GM10248 (cell line): Measurements from ENCODE around the gene EML3.

Experiments
- CTCF ChIA-PET: fragments of 300-600 bp; sonication (Branson Sonifier 250); formaldehyde crosslinking; extraction: SDS; loops from one replicate; lab custom pipeline; 2021; ENCODE audit warnings: antibody characterized with exemption; lab: Yijun Ruan, JAX
- POLR2A ChIA-PET: fragments of 350-650 bp; sonication (Branson Sonifier 250); formaldehyde crosslinking; extraction: SDS; loops from one replicate; lab custom pipeline; 2020; ENCODE audit warnings: antibody characterized with exemption; lab: Yijun Ruan, JAX
- DNase-seq: peaks from one replicate; pipeline ENCODE4 v3.0.0; 2012; ENCODE audit errors: extremely low spot score
- TF ChIP-seq, protein P1 (sequence below): IDR thresholded peaks from 2 replicates; pipeline ENCODE4 v1.5.1; 2012; ENCODE audit warnings: mild to moderate bottlenecking, low read depth; ENCODE audit errors: extremely low read depth, missing control alignments, control extremely low read depth

EML3 gene

DNA sequence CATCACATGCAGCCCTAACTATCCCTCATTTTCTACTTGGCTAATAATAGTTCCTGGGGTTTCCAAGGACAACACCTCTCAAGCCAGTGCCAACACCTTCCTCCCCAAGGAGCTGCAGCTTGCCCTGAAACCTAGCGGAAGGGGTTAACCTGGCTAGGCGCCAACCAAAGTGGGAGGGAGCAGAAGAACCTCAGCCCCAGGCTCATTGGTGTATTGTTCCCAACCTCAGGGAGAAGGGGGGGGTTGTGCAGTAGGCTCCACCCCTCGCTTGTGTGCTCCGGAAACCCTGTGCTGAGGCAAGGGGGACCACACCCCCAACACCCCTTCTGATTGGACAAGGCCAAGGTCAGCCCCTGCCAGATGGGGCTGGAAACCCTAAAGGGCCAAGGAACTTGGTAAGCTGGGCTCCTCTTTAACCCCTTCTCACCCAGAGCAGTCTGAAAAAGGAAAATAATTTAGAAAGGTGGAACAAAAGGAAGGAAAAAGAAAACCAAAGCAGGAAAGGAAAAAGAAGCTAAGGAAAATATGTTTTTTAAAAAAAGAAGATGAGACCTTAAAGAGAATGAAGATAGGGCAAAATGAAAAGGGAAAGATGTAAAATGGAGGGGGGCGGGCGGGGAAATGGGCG lies 13.4 kb downstream of the EML3 start:
- ChIA-PET CTCF (interaction anchor here (1.5 to 2.5 kb wide), 2 partner anchors 12 to 15 kb away, joined by 4 to 12 read pairs; partner anchors contain the start of gene EML3), POLR2A (interaction anchor here (0.8 to 3.1 kb wide), 4 partner anchors 7 to 66 kb away, joined by 3 to 64 read pairs (median 5); partner anchors contain the start of genes C11orf98, CSKMT and TUT1)
- TF ChIP-seq, protein P1, sequence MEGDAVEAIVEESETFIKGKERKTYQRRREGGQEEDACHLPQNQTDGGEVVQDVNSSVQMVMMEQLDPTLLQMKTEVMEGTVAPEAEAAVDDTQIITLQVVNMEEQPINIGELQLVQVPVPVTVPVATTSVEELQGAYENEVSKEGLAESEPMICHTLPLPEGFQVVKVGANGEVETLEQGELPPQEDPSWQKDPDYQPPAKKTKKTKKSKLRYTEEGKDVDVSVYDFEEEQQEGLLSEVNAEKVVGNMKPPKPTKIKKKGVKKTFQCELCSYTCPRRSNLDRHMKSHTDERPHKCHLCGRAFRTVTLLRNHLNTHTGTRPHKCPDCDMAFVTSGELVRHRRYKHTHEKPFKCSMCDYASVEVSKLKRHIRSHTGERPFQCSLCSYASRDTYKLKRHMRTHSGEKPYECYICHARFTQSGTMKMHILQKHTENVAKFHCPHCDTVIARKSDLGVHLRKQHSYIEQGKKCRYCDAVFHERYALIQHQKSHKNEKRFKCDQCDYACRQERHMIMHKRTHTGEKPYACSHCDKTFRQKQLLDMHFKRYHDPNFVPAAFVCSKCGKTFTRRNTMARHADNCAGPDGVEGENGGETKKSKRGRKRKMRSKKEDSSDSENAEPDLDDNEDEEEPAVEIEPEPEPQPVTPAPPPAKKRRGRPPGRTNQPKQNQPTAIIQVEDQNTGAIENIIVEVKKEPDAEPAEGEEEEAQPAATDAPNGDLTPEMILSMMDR, result no peak

GRCh38 chr11:62595124-62595523 lies 17.5 kb downstream of the EML3 start:
- ChIA-PET POLR2A (no interaction called here), CTCF (interaction anchor here (1.4 to 2.6 kb wide), 2 partner anchors 16 to 99 kb away, joined by 5 to 7 read pairs; no protein-coding TSS in a partner anchor)
- TF ChIP-seq, protein P1, result no peak
- no peak for DNase-seq

More for the DNA sequence above, 13.4 kb downstream of the EML3 start:
- peak; percentile 93 for DNase-seq

DNA sequence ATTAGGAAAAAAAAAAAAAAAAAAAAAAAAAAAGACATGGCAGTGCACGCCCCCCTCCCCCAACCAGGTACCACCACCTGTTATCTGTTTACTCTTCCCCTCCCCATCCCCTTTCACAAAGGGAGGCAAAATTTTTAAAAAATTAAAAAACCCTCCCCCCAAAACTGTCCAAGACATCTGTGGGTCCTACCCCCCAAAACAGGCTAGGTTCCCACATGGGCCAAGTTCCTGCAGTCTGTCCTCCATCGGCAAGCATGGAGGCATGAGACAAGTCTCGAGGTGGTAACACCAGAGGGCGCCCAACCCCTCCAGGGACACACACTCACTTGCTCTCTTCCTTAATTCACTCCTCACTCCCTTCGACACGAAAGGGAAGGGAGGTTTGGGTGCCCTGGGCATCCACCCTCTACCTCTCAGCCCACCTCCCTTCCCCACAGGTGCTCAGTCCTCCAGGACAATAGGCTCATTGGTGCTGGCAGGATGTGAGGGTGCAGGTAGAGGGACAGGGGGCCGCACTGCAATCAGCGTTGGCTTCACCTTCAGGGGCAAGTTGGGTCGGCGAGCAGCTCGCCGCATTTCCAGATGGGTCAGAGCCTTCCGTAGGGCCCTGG lies 19.0 kb downstream of the EML3 start:
- CTCF ChIA-PET, result interaction anchor here (0.9 to 4.1 kb wide), 13 partner anchors 7 to 177 kb away, joined by 3 to 50 read pairs (median 4); partner anchors contain the start of genes B3GAT3, EML3, LRRN4CL and MTA2
- TF ChIP-seq, protein P1, result peak; percentile 45
- DNase-seq, result peak; percentile 67
- POLR2A ChIA-PET, result interaction anchor here (0.7 to 3.9 kb wide), 7 partner anchors 7 to 134 kb away, joined by 3 to 87 read pairs (median 15); partner anchors contain the start of genes C11orf98, CSKMT, EEF1G and EML3

- TF ChIP-seq, protein P1, result no peak
- no peak for DNase-seq
- ChIA-PET POLR2A (interaction anchor here (0.5 to 3.9 kb wide), 13 partner anchors 8 to 195 kb away, joined by 3 to 87 read pairs (median 10); partner anchors contain the start of genes C11orf98, CSKMT, EEF1G and EML3), CTCF (interaction anchor here (1.0 to 4.1 kb wide), 17 partner anchors 8 to 193 kb away, joined by 3 to 50 read pairs (median 5); partner anchors contain the start of genes EML3, LRRN4CL, MTA2 and POLR2G)
Observed at GRCh38 chr11:62592989-62593421, 19.6 kb downstream of the EML3 start.

DNA sequence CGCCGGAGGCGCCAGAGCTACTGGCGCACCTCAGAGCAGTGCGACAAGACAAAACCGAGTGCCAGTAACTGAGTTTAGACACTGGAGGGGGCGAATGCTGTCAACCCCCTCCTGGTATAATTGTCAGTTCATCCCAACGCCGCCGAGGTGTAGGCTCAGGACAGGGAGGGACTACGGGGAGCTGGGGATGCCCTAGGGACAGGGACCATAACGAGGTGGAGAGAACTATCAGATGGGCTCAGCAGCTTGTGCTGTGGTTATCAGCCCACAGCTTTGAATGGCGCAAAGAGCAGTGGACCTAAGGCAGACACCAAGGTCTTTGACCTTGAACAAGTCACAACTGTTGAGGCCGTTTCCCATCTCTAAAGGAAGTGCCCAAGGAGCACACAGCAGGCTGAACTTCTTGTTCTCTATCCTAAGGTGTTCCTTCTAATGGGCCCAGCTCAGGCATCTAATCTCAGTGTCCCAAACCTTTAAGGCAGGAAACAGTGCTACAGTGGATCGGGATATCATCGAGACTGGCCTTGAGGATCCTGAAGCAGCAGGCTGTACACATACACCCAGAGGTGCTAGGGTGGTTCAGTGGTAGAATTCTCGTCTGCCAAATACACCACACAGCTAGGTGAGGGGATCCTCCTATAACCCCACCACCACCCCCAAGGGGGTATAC lies 20.3 kb downstream of the EML3 start:
- DNase-seq, result no peak
- POLR2A ChIA-PET, result interaction anchor here (0.5 to 3.9 kb wide), 38 partner anchors 8 to 292 kb away, joined by 3 to 87 read pairs (median 6); partner anchors contain the start of genes B3GAT3, C11orf98, CSKMT and EEF1G
- CTCF ChIA-PET, result interaction anchor here (0.9 to 4.1 kb wide), 31 partner anchors 9 to 197 kb away, joined by 3 to 50 read pairs (median 4); partner anchors contain the start of genes B3GAT3, EML3, LRRN4CL and MTA2
- TF ChIP-seq, protein P1, result no peak
